GM18508 (cell line): ENCODE data around the gene COBL.

Experiments used
- ATAC-seq: cut with Tn5 transposase; IDR thresholded peaks from one replicate; pipeline ENCODE4 v1.9.1; 2021; ENCODE audit warnings: moderate number of reproducible peaks; ENCODE audit not compliant: insufficient read depth, unreplicated experiment

The COBL gene

GRCh38 chr7:51329696-51330263 is 13.2 kb upstream of the COBL start:
- ATAC-seq: no peak

GRCh38 chr7:51328351-51328801 is 11.8 kb upstream of the COBL start:
- no peak for ATAC-seq

GRCh38 chr7:51327287-51327717 is 10.7 kb upstream of the COBL start:
- ATAC-seq: no peak

GRCh38 chr7:51326656-51327286 is 10.2 kb upstream of the COBL start:
- ATAC-seq: no peak

GRCh38 chr7:51325908-51326307 is 9.3 kb upstream of the COBL start:
- no peak for ATAC-seq

- ATAC-seq: no peak
Measured at GRCh38 chr7:51325261-51325676, 8.7 kb upstream of the COBL start.

GRCh38 chr7:51324206-51324898 is 7.7 kb upstream of the COBL start:
- no peak for ATAC-seq

GRCh38 chr7:51321961-51322515 is 5.4 kb upstream of the COBL start:
- ATAC-seq: no peak

- no peak for ATAC-seq
Measured at GRCh38 chr7:51318886-51319579, 2.4 kb upstream of the COBL start.

GRCh38 chr7:51318001-51318400 is 1.4 kb upstream of the COBL start:
- no peak for ATAC-seq

GRCh38 chr7:51317582-51317910 is 937 bp upstream of the COBL start:
- no peak for ATAC-seq

GRCh38 chr7:51316262-51316665 is 345 bp downstream of the COBL start:
- ATAC-seq: no peak

GRCh38 chr7:51315393-51316261 is 982 bp downstream of the COBL start:
- no peak for ATAC-seq

GRCh38 chr7:51314726-51315125 is 1.9 kb downstream of the COBL start:
- no peak for ATAC-seq

GRCh38 chr7:51313738-51314425 is 2.7 kb downstream of the COBL start:
- no peak for ATAC-seq

- ATAC-seq: no peak
Measured at GRCh38 chr7:51312951-51313737, 3.5 kb downstream of the COBL start.

GRCh38 chr7:51311166-51311565 is 5.4 kb downstream of the COBL start:
- ATAC-seq: no peak

- no peak for ATAC-seq
Measured at GRCh38 chr7:51310131-51310583, 6.5 kb downstream of the COBL start.
